T-cell (primary cell): ENCODE data around the gene OSBPL3. TPM values are rescaled to one million over a fixed set of nuclear protein-coding genes. Genes with fewer than 3 reads are reported as not detected.

ENCODE experiments used
- ATAC-seq, 4 experiments: fragments of 200-7000 bp in 3 of 4; fragments of 150-1000 bp in 1 of 4; cut with Tn5 transposase; replicated peaks in 1 of 4; 1 replicate in 3 of 4; 2 replicates in 1 of 4; pipeline ENCODE4 v1.10.0; 2021; ENCODE audit warnings: moderate library complexity in 3 of 4, mild to moderate bottlenecking in 2 of 4, moderate number of reproducible peaks in 1 of 4
- CTCF ChIA-PET, 2 donors: fragments of 300-600 bp; sonication (Branson Sonifier 250); formaldehyde crosslinking; loops; one replicate each; lab custom pipeline; 2022; ENCODE audit warnings: antibody characterized with exemption in 2 of 2; lab: Charles Lee
- POLR2A ChIA-PET, 2 donors: fragments of 300-600 bp; sonication (Branson Sonifier 250); formaldehyde crosslinking; loops; one replicate each; lab custom pipeline; 2022; ENCODE audit warnings: antibody characterized with exemption in 2 of 2; lab: Charles Lee
- DNase-seq, 35 experiments: peaks; one replicate each; pipeline versions ENCODE4 v3.0.0 to v3.0.0-alpha.2; 2013 to 2023
- H3K27ac ChIP-seq: one replicate; pipeline ENCODE4 v1.5.1; 2013; ENCODE audit warnings: low read length
- H3K27me3 ChIP-seq, 2 experiments: replicated peaks in 1 of 2; 1 replicate in 1 of 2; 2 replicates in 1 of 2; pipeline versions ENCODE4 v1.6.1 to v1.7.0; 2013; ENCODE audit warnings: low read length in 1 of 2, mixed read lengths in 1 of 2; ENCODE audit not compliant: control insufficient read depth in 2 of 2, insufficient read depth in 2 of 2; ENCODE audit errors: extremely low read depth in 1 of 2
- H3K36me3 ChIP-seq, 2 donors: 1 replicate in 1 of 2; 2 replicates in 1 of 2; pipeline versions ENCODE4 v1.6.1 to v1.7.0; 2013; ENCODE audit warnings: low read length in 1 of 2; ENCODE audit not compliant: control insufficient read depth in 2 of 2, insufficient read depth in 1 of 2; ENCODE audit errors: extremely low read depth in 1 of 2
- H3K4me1 ChIP-seq, 2 experiments: 1 replicate in 1 of 2; 2 replicates in 1 of 2; pipeline versions ENCODE4 v1.6.1 to v1.7.0; 2013; ENCODE audit warnings: low read length in 2 of 2, mixed read lengths in 1 of 2; ENCODE audit not compliant: insufficient read depth in 2 of 2, control insufficient read depth in 1 of 2; ENCODE audit errors: extremely low read depth in 1 of 2
- H3K4me3 ChIP-seq, 2 donors: 1 replicate in 1 of 2; 2 replicates in 1 of 2; pipeline versions ENCODE4 v1.5.1 to v1.7.0; 2013; ENCODE audit warnings: mild to moderate bottlenecking in 2 of 2, low read length in 1 of 2, moderate library complexity in 1 of 2; ENCODE audit not compliant: control insufficient read depth in 1 of 2; ENCODE audit errors: extremely low read depth in 1 of 2
- H3K9me3 ChIP-seq: 2 replicates; pipeline ENCODE4 v1.7.0; 2013
- H3K27ac Mint-ChIP-seq, 2 donors: one replicate each; pipeline ENCODE4 v1.8.0; 2020 to 2021; ENCODE audit warnings: mild to moderate bottlenecking in 2 of 2, mixed read lengths in 2 of 2
- H3K27me3 Mint-ChIP-seq, 2 donors: one replicate each; pipeline ENCODE4 v1.8.0; 2021 to 2022; ENCODE audit warnings: mixed read lengths in 2 of 2
- H3K36me3 Mint-ChIP-seq: one replicate; pipeline ENCODE4 v1.8.0; 2021; ENCODE audit warnings: mixed read lengths
- H3K4me1 Mint-ChIP-seq, 3 donors: one replicate each; pipeline ENCODE4 v1.8.0; 2020 to 2022; ENCODE audit warnings: mixed read lengths in 3 of 3, mild to moderate bottlenecking in 1 of 3
- H3K4me3 Mint-ChIP-seq, 3 donors: one replicate each; pipeline ENCODE4 v1.8.0; 2020 to 2022; ENCODE audit warnings: mild to moderate bottlenecking in 3 of 3, mixed read lengths in 3 of 3, moderate library complexity in 3 of 3
- H3K9me3 Mint-ChIP-seq, 3 donors: one replicate each; pipeline ENCODE4 v1.8.0; 2020 to 2022; ENCODE audit warnings: mixed read lengths in 3 of 3
- WGBS: methylation state at CpG from one replicate; pipeline ENCODE4 v1.1.5; 2013; ENCODE audit warnings: missing lambda C conversion rate; ENCODE audit not compliant: insufficient coverage; 5-methylcytosine and 5-hydroxymethylcytosine counted together
- total RNA-seq, 35 experiments: library from RNA in 6 of 35; stranded (reverse) in 6 of 35; fragments of 120-200 nt in 1 of 35; gene quantifications; one replicate each; pipeline versions ENCODE4 v1.2.1 to v1.2.4 and lab custom pipeline; 2013 to 2026

The OSBPL3 gene
- total RNA-seq, 5 donors from 2014 or later (not counting 1 experiment from before 2014, with no cell fraction given), result 30.2 to 62.7 (median 54.7) TPM

GRCh38 chr7:25006276-25006675 lies 26.3 kb upstream of the OSBPL3 start:
- no peak overlapping the region for H3K4me3 ChIP-seq
- no peak overlapping the region for H3K4me3 Mint-ChIP-seq
- no peaks in the 10 kb centered on the region for H3K4me1 ChIP-seq
- POLR2A ChIA-PET, result no interaction called here
- H3K27me3 Mint-ChIP-seq, result peaks cover 2 to 3% of the 10 kb centered on the region in 2 donors
- ATAC-seq (no peak), DNase-seq (no peak)
- no peaks in the 10 kb centered on the region for H3K27me3 ChIP-seq
- H3K9me3 Mint-ChIP-seq, result peaks cover 0 to 2% (median 0%) of the 10 kb centered on the region in 3 donors
- H3K36me3 Mint-ChIP-seq, result no peaks in the 10 kb centered on the region
- CTCF ChIA-PET, result no interaction called here
- H3K27ac ChIP-seq, result no peak overlapping the region
- no peaks in the 10 kb centered on the region for H3K4me1 Mint-ChIP-seq
- H3K9me3 ChIP-seq, result no peaks in the 10 kb centered on the region
- no peak overlapping the region for H3K27ac Mint-ChIP-seq
- WGBS, result no CpG with 5 or more reads among the region's 1 CpG
- no peaks in the 10 kb centered on the region for H3K36me3 ChIP-seq

GRCh38 chr7:25005658-25006057 lies 25.7 kb upstream of the OSBPL3 start:
- no peaks in the 10 kb centered on the region for H3K36me3 ChIP-seq
- no peaks in the 10 kb centered on the region for H3K27me3 ChIP-seq
- H3K4me3 Mint-ChIP-seq, result no peak overlapping the region
- DNase-seq, result no peak
- 89% methylated on average over 1 of the region's 3 CpGs for WGBS
- H3K9me3 Mint-ChIP-seq, result peaks cover 0 to 6% (median 5%) of the 10 kb centered on the region in 3 donors
- no peaks in the 10 kb centered on the region for H3K9me3 ChIP-seq
- no peaks in the 10 kb centered on the region for H3K4me1 ChIP-seq
- H3K27ac ChIP-seq, result no peak overlapping the region
- H3K4me1 Mint-ChIP-seq, result no peaks in the 10 kb centered on the region
- ChIA-PET CTCF (no interaction called here), POLR2A (no interaction called here)
- no peak overlapping the region for H3K27ac Mint-ChIP-seq
- peaks cover 3% of the 10 kb centered on the region for H3K36me3 Mint-ChIP-seq
- H3K27me3 Mint-ChIP-seq, result peaks cover 6% of the 10 kb centered on the region in 2 donors
- ATAC-seq, result no peak
- no peak overlapping the region for H3K4me3 ChIP-seq

GRCh38 chr7:25002786-25003185 lies 22.8 kb upstream of the OSBPL3 start:
- H3K4me3 Mint-ChIP-seq, result no peak overlapping the region
- ATAC-seq (no peak), DNase-seq (no peak)
- CTCF ChIA-PET, result no interaction called here
- Histone ChIP-seq H3K27ac (no peak overlapping the region), H3K4me3 (no peak overlapping the region), H3K27me3 (no peaks in the 10 kb centered on the region), H3K9me3 (no peaks in the 10 kb centered on the region), H3K4me1 (no peaks in the 10 kb centered on the region), H3K36me3 (no peaks in the 10 kb centered on the region)
- H3K27me3 Mint-ChIP-seq, result peaks cover 7 to 8% of the 10 kb centered on the region in 2 donors
- peaks cover 8 to 16% (median 11%) of the 10 kb centered on the region in 3 donors for H3K9me3 Mint-ChIP-seq
- no peaks in the 10 kb centered on the region for H3K4me1 Mint-ChIP-seq
- WGBS, result no CpG with 5 or more reads among the region's 1 CpG
- peaks cover 9% of the 10 kb centered on the region for H3K36me3 Mint-ChIP-seq
- H3K27ac Mint-ChIP-seq, result no peak overlapping the region
- POLR2A ChIA-PET, result no interaction called here

GRCh38 chr7:24995466-24995865 lies 15.5 kb upstream of the OSBPL3 start:
- CTCF ChIA-PET, result no interaction called here
- Histone ChIP-seq H3K27ac (no peak overlapping the region), H3K9me3 (no peaks in the 10 kb centered on the region), H3K36me3 (no peaks in the 10 kb centered on the region), H3K4me1 (no peaks in the 10 kb centered on the region), H3K27me3 (no peaks in the 10 kb centered on the region), H3K4me3 (no peak overlapping the region)
- no CpG with 5 or more reads among the region's 3 CpGs for WGBS
- H3K27me3 Mint-ChIP-seq, result peaks cover 0 to under 1% of the 10 kb centered on the region in 2 donors
- ATAC-seq (no peak), DNase-seq (no peak)
- H3K4me1 Mint-ChIP-seq, result no peaks in the 10 kb centered on the region
- H3K36me3 Mint-ChIP-seq, result peaks cover 4% of the 10 kb centered on the region
- H3K9me3 Mint-ChIP-seq, result peaks cover 5 to 9% (median 8%) of the 10 kb centered on the region in 3 donors
- H3K4me3 Mint-ChIP-seq, result no peak overlapping the region
- POLR2A ChIA-PET, result no interaction called here
- H3K27ac Mint-ChIP-seq, result no peak overlapping the region

- Histone ChIP-seq H3K4me3 (no peak overlapping the region), H3K27ac (no peak overlapping the region), H3K27me3 (no peaks in the 10 kb centered on the region), H3K4me1 (no peaks in the 10 kb centered on the region), H3K36me3 (no peaks in the 10 kb centered on the region), H3K9me3 (no peaks in the 10 kb centered on the region)
- ChIA-PET CTCF (no interaction called here), POLR2A (interaction anchor here in 1 of 2 donors (0.8 kb wide), 1 partner anchor 9 kb away, joined by 3 read pairs; no protein-coding TSS in a partner anchor)
- no peak overlapping the region for H3K4me3 Mint-ChIP-seq
- no CpG with 5 or more reads among the region's 4 CpGs for WGBS
- no peaks in the 10 kb centered on the region for H3K9me3 Mint-ChIP-seq
- no peaks in the 10 kb centered on the region for H3K36me3 Mint-ChIP-seq
- no peak overlapping the region for H3K27ac Mint-ChIP-seq
- H3K27me3 Mint-ChIP-seq, result no peaks in the 10 kb centered on the region
- DNase-seq (no peak), ATAC-seq (no peak)
- H3K4me1 Mint-ChIP-seq, result no peaks in the 10 kb centered on the region
Observed at GRCh38 chr7:24992314-24992713, 12.3 kb upstream of the OSBPL3 start.

- Histone ChIP-seq H3K27me3 (no peaks in the 10 kb centered on the region), H3K27ac (no peak overlapping the region), H3K4me1 (no peaks in the 10 kb centered on the region), H3K4me3 (no peak overlapping the region), H3K9me3 (no peaks in the 10 kb centered on the region), H3K36me3 (no peaks in the 10 kb centered on the region)
- no peak for DNase-seq
- Mint-ChIP-seq H3K4me3 (no peak overlapping the region), H3K9me3 (no peaks in the 10 kb centered on the region), H3K27me3 (no peaks in the 10 kb centered on the region), H3K4me1 (peaks cover 0 to 2% (median 0%) of the 10 kb centered on the region in 3 donors), H3K27ac (no peak overlapping the region), H3K36me3 (no peaks in the 10 kb centered on the region)
- 89% methylated on average over 3 of the region's 3 CpGs for WGBS
- ATAC-seq, result no peak
- CTCF ChIA-PET, result no interaction called here
- POLR2A ChIA-PET, result interaction anchor here in 1 of 2 donors (0.6 kb wide), 1 partner anchor 462 kb away, joined by 3 read pairs; no protein-coding TSS in a partner anchor
Observed at GRCh38 chr7:24991353-24991752, 11.4 kb upstream of the OSBPL3 start.
